ENCODE results near the gene TMCC1.

DNA sequence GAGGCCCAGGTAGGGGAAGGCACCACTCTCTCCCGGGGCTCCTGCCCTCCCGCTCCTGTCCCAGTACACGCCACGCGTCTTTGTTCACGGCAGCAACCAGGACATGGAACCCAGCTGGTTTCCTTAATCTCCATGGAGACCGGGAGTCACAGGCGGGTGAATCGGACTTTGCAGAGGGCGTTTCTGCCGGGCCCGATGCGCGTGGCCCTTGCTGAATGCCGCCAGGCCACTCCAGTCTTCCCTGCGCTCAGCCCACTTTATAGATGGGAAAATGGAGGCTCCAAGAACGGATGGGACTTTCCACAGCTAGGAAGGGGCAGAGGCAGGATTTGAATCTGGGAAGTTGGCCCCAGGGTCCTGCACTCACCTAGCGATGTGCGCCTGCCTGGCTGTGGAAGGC, 294.4 kb downstream of the TMCC1 start:
- TF ChIP-seq EZH2 (IDR thresholded peaks at IDR 0.05) (no peak), FOXP2 (optimal IDR thresholded peaks at IDR 0.05; ENCODE audit: control extremely low read depth, extremely low read length, insufficient read depth) (no peak)
